IMR-90 (cell line): ENCODE measurements around the gene CDH16. TPM values are rescaled to one million over a fixed set of nuclear protein-coding genes. Genes with fewer than 3 reads are reported as not detected.

Experiments used
- ATAC-seq: fragments of 200-7000 bp; cut with Tn5 transposase; 2 replicates; pipeline ENCODE4 v1.9.1; 2020; ENCODE audit warnings: low read depth, mild to moderate bottlenecking, moderate library complexity
- BruUV-seq: library from RNA; stranded (reverse); fragments of 400-500 nt; replicated peaks from 2 replicates; lab custom pipeline; 2021; lab: Mats Ljungman, UMichigan
- CTCF ChIA-PET: fragments of 300-600 bp; formaldehyde crosslinking; extraction: SDS; loops from one replicate; lab custom pipeline; 2021; ENCODE audit warnings: antibody characterized with exemption; lab: Yijun Ruan, JAX
- POLR2A ChIA-PET: fragments of 300-600 bp; sonication (Branson Sonifier 250); formaldehyde crosslinking; loops from one replicate; lab custom pipeline; 2022; ENCODE audit warnings: antibody characterized with exemption; ENCODE audit not compliant: unreplicated experiment; lab: Charles Lee
- DNase-seq: peaks from one replicate; pipeline ENCODE4 v3.0.0; 2013
- H2AFZ ChIP-seq: replicated peaks from 2 replicates; pipeline ENCODE3; 2013; ENCODE audit warnings: low read length, mild to moderate bottlenecking; ENCODE audit not compliant: poor library complexity
- H2AK5ac ChIP-seq: 2 replicates; pipeline ENCODE4 v1.6.1; 2013; ENCODE audit warnings: low read depth, low read length, inconsistent platforms
- H2AK9ac ChIP-seq: replicated peaks from 2 replicates; pipeline ENCODE3; 2013; ENCODE audit warnings: mild to moderate bottlenecking, low read depth, low read length, moderate library complexity; ENCODE audit not compliant: poor library complexity
- H2BK120ac ChIP-seq: 2 replicates; pipeline ENCODE4 v1.6.1; 2013; ENCODE audit warnings: low read depth, low read length, inconsistent platforms
- H2BK15ac ChIP-seq: 3 replicates; pipeline ENCODE4 v1.6.1; 2013; ENCODE audit warnings: low read depth, low read length, inconsistent platforms
- H2BK20ac ChIP-seq: 2 replicates; pipeline ENCODE4 v1.6.1; 2013; ENCODE audit warnings: low read depth, mild to moderate bottlenecking, inconsistent platforms, low read length, moderate library complexity
- H2BK5ac ChIP-seq: 2 replicates; pipeline ENCODE4 v1.6.1; 2013; ENCODE audit warnings: mild to moderate bottlenecking, low read depth, low read length, inconsistent platforms; ENCODE audit not compliant: poor library complexity, severe bottlenecking
- H3K14ac ChIP-seq: replicated peaks from 2 replicates; pipeline ENCODE4 v1.6.1; 2013; ENCODE audit warnings: low read depth, low read length, inconsistent platforms
- H3K18ac ChIP-seq: 2 replicates; pipeline ENCODE4 v1.6.1; 2013; ENCODE audit warnings: low read depth, low read length, control low read depth
- H3K23ac ChIP-seq: 2 replicates; pipeline ENCODE4 v1.6.1; 2013; ENCODE audit warnings: low read depth, low read length, inconsistent platforms
- H3K27ac ChIP-seq: 2 replicates; pipeline ENCODE4 v1.5.1; 2013; ENCODE audit warnings: mild to moderate bottlenecking, control low read depth, low read length; ENCODE audit not compliant: insufficient read depth
- H3K27me3 ChIP-seq: 2 replicates; pipeline ENCODE4 v1.6.1; 2013; ENCODE audit warnings: low read length; ENCODE audit not compliant: control insufficient read depth, insufficient read depth
- H3K36me3 ChIP-seq: 2 replicates; pipeline ENCODE4 v1.6.1; 2013; ENCODE audit warnings: low read length, mixed read lengths; ENCODE audit not compliant: control insufficient read depth, insufficient read depth
- H3K4ac ChIP-seq: 2 replicates; pipeline ENCODE4 v1.6.1; 2013; ENCODE audit warnings: low read depth, low read length, inconsistent platforms
- H3K4me1 ChIP-seq: 2 replicates; pipeline ENCODE4 v1.6.1; 2013; ENCODE audit warnings: low read length, mixed read lengths; ENCODE audit not compliant: control insufficient read depth, insufficient read depth
- H3K4me2 ChIP-seq: 2 replicates; pipeline ENCODE4 v1.6.1; 2013; ENCODE audit warnings: low read depth, mild to moderate bottlenecking, control low read depth, low read length, moderate library complexity
- H3K4me3 ChIP-seq: 2 replicates; pipeline ENCODE4 v1.5.1; 2013; ENCODE audit warnings: low read depth, mild to moderate bottlenecking, control low read depth, low read length, moderate library complexity; ENCODE audit not compliant: insufficient read depth
- H3K56ac ChIP-seq: 2 replicates; pipeline ENCODE4 v1.6.1; 2013; ENCODE audit warnings: low read length, inconsistent platforms; ENCODE audit not compliant: insufficient read depth; ENCODE audit errors: extremely low read depth
- H3K79me1 ChIP-seq, 2 experiments: 2 replicates each; pipeline ENCODE4 v1.6.1; 2013; ENCODE audit warnings: low read length in 2 of 2, inconsistent platforms in 1 of 2, low read depth in 1 of 2
- H3K9ac ChIP-seq: 2 replicates; pipeline ENCODE4 v1.6.1; 2013; ENCODE audit warnings: low read depth, low read length, control low read depth
- H3K9me1 ChIP-seq: 2 replicates; pipeline ENCODE4 v1.6.1; 2013; ENCODE audit warnings: low read length, inconsistent platforms; ENCODE audit not compliant: insufficient read depth
- H3K9me3 ChIP-seq: 2 replicates; pipeline ENCODE4 v1.6.1; 2013; ENCODE audit warnings: low read length; ENCODE audit not compliant: control insufficient read depth, insufficient read depth
- H4K20me1 ChIP-seq: 2 replicates; pipeline ENCODE4 v1.6.1; 2013; ENCODE audit warnings: low read length, inconsistent platforms; ENCODE audit not compliant: insufficient read depth
- H4K5ac ChIP-seq: 2 replicates; pipeline ENCODE4 v1.6.1; 2013; ENCODE audit warnings: mild to moderate bottlenecking, low read depth, low read length, control low read depth
- H4K8ac ChIP-seq, 2 experiments: 2 replicates each; pipeline ENCODE4 v1.6.1; 2013; ENCODE audit warnings: low read depth in 2 of 2, low read length in 2 of 2, control low read depth in 1 of 2, inconsistent platforms in 1 of 2
- H4K91ac ChIP-seq: 2 replicates; pipeline ENCODE4 v1.6.1; 2013; ENCODE audit warnings: low read depth, low read length, inconsistent platforms; ENCODE audit not compliant: insufficient read depth
- FOS ChIP-seq: fragments of 150-350 bp; IDR thresholded peaks from 2 replicates; pipeline ENCODE4 v1.6.1; 2016; ENCODE audit warnings: low read depth, low read length
- dilution Hi-C: fragments of 300-500 bp; cut with HindIII; formaldehyde crosslinking; loops from one replicate; pipeline ENCODE4 v1.14.3; 2018; ENCODE audit warnings: low sequenced_read_pairs; ENCODE audit not compliant: unreplicated experiment
- in situ Hi-C: fragments of 300-500 bp; cut with MboI; formaldehyde crosslinking; loops from 3 replicates; pipeline ENCODE4 v1.14.3; 2019; ENCODE audit warnings: low sequenced_read_pairs, inconsistent platforms, mixed read lengths
- intact Hi-C: fragments of 100-400 bp; cut with micrococcal nuclease; formaldehyde crosslinking; loops from 2 replicates; pipeline ENCODE4 v1.10.0; 2022
- polyA plus RNA-seq, 3 experiments: library from polyadenylated mRNA; depleted of rRNA; stranded (reverse); fragments of >200 nt; gene quantifications; 2 replicates each; pipeline ENCODE4 v1.2.3, GENCODE V29; 2012; ENCODE audit warnings: low replicate concordance in 1 of 3
- total RNA-seq: library from RNA; depleted of rRNA; stranded (reverse); fragments of >200 nt; gene quantifications from 2 replicates; pipeline ENCODE4 v1.2.3, GENCODE V29; 2012

CDH16 gene
- total and polyA plus RNA-seq, 2 of the 4 experiments (the other 2 are of a cell fraction), result not detected

DNA sequence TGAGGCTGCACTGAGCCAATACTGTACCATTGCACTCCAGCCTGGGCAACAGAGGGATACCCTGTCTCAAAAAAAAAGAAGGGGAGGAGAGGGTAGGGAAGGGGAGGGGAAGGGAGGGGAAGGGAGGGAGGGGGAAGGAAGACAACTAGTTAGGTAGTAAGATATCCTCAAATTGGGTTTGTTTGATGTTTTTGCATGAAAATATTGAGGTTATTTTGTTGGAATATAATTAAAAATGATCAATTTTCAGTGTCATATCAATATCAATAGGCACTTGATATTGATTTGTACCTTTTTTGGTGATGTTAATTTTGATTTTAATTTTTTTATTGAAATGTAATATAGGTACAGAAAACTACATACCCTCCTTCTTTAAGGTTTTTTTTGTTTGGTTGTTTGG lies 55.0 kb downstream of the CDH16 start:
- H2BK20ac ChIP-seq, result no peak overlapping the region
- in situ Hi-C loops, result loop anchor here (10.0 kb wide), 1 partner anchor 459 kb away; no protein-coding TSS in a partner anchor
- no peaks in the 10 kb centered on the region for H3K79me1 ChIP-seq
- BruUV-seq, result no TSS peak
- POLR2A ChIA-PET, result no interaction called here
- no peak overlapping the region for H3K14ac ChIP-seq
- H3K9me1 ChIP-seq, result no peaks in the 10 kb centered on the region; the same call in 1 of the 2 replicates
- H2BK5ac ChIP-seq, result no peak overlapping the region
- H3K9ac ChIP-seq, result no peak overlapping the region
- H3K4me2 ChIP-seq, result no peak overlapping the region
- H4K8ac ChIP-seq, result no peak overlapping the region
- no peak overlapping the region for H3K56ac ChIP-seq
- H3K4ac ChIP-seq, result no peak overlapping the region
- no peaks in the 10 kb centered on the region for H3K9me3 ChIP-seq
- dilution Hi-C loops, result no loop called here
- H3K4me1 ChIP-seq, result no peaks in the 10 kb centered on the region
- H2AFZ ChIP-seq, result no peak overlapping the region
- H2AK9ac ChIP-seq, result no peak overlapping the region
- H2BK15ac ChIP-seq, result no peak overlapping the region
- no peak overlapping the region for H2BK120ac ChIP-seq
- ATAC-seq (no peak), DNase-seq (no peak)
- TF ChIP-seq FOS, result no peak
- H3K27ac ChIP-seq, result no peak overlapping the region
- no peak overlapping the region for H4K91ac ChIP-seq
- intact Hi-C loops, result no loop called here
- no peak overlapping the region for H4K5ac ChIP-seq
- H3K27me3 ChIP-seq, result no peaks in the 10 kb centered on the region
- no peak overlapping the region for H3K18ac ChIP-seq
- no peaks in the 10 kb centered on the region for H3K36me3 ChIP-seq
- CTCF ChIA-PET, result no interaction called here
- no peak overlapping the region for H3K23ac ChIP-seq
- no peak overlapping the region for H3K4me3 ChIP-seq
- H2AK5ac ChIP-seq, result no peak overlapping the region
- peaks cover 4% of the 10 kb centered on the region; the same call in 1 of the 2 replicates for H4K20me1 ChIP-seq
